CD4-positive, CD25-positive, alpha-beta regulatory T cell (primary cell): ENCODE measurements around the gene MADCAM1. TPM values are rescaled to one million over a fixed set of nuclear protein-coding genes. Genes with fewer than 3 reads are reported as not detected.
A peak's percentile ranks its signal among the peaks of the same experiment; 100 is the strongest.

ENCODE experiments used
- ATAC-seq, 2 donors: fragments of 150-1000 bp; cut with Tn5 transposase; one replicate each; pipeline ENCODE4 v1.10.0; 2021; ENCODE audit warnings: low read depth in 2 of 2, moderate number of reproducible peaks in 2 of 2, moderate library complexity in 1 of 2
- DNase-seq, 3 donors: peaks; one replicate each; pipeline versions ENCODE4 v3.0.0 to v3.0.0-alpha.2; 2012 to 2022; ENCODE audit warnings: mixed read lengths in 1 of 3
- H3K27ac ChIP-seq: one replicate; pipeline ENCODE4 v1.7.0; 2013; ENCODE audit warnings: mild to moderate bottlenecking, low read length; ENCODE audit not compliant: insufficient read depth, poor library complexity, severe bottlenecking
- H3K27me3 ChIP-seq: one replicate; pipeline ENCODE4 v1.7.0; 2013; ENCODE audit warnings: low read length; ENCODE audit not compliant: control insufficient read depth, insufficient read depth
- H3K36me3 ChIP-seq: one replicate; pipeline ENCODE4 v1.7.0; 2013; ENCODE audit warnings: mild to moderate bottlenecking, low read length, moderate library complexity; ENCODE audit not compliant: control insufficient read depth, insufficient read depth
- H3K4me1 ChIP-seq: 2 replicates; pipeline ENCODE4 v1.7.0; 2013; ENCODE audit warnings: mild to moderate bottlenecking, low read length; ENCODE audit not compliant: insufficient read depth, control insufficient read depth, poor library complexity, severe bottlenecking
- H3K4me3 ChIP-seq: one replicate; pipeline ENCODE4 v1.7.0; 2013; ENCODE audit warnings: low read depth, mild to moderate bottlenecking, low read length, moderate library complexity
- H3K9me3 ChIP-seq, 2 experiments: 1 replicate in 1 of 2; 2 replicates in 1 of 2; pipeline ENCODE4 v1.7.0; 2013; ENCODE audit warnings: low read length in 2 of 2, mild to moderate bottlenecking in 1 of 2, moderate library complexity in 1 of 2; ENCODE audit not compliant: control insufficient read depth in 2 of 2
- H3K27ac Mint-ChIP-seq, 3 donors: one replicate each; pipeline ENCODE4 v1.8.0; 2020 to 2022; ENCODE audit warnings: mild to moderate bottlenecking in 3 of 3, mixed read lengths in 3 of 3, moderate library complexity in 2 of 3
- H3K27me3 Mint-ChIP-seq: one replicate; pipeline ENCODE4 v1.8.0; 2022; ENCODE audit warnings: mild to moderate bottlenecking, mixed read lengths
- H3K36me3 Mint-ChIP-seq: one replicate; pipeline ENCODE4 v1.8.0; 2020; ENCODE audit warnings: mixed read lengths
- H3K4me1 Mint-ChIP-seq, 4 donors: one replicate each; pipeline ENCODE4 v1.8.0; 2020 to 2022; ENCODE audit warnings: mixed read lengths in 4 of 4, mild to moderate bottlenecking in 1 of 4
- H3K4me3 Mint-ChIP-seq, 4 donors: one replicate each; pipeline ENCODE4 v1.8.0; 2020 to 2022; ENCODE audit warnings: mild to moderate bottlenecking in 4 of 4, mixed read lengths in 4 of 4, moderate library complexity in 3 of 4
- H3K9me3 Mint-ChIP-seq, 7 donors: one replicate each; pipeline ENCODE4 v1.8.0; 2020 to 2022; ENCODE audit warnings: mixed read lengths in 7 of 7, mild to moderate bottlenecking in 3 of 7, moderate library complexity in 2 of 7
- polyA plus RNA-seq, 4 donors: library from polyadenylated mRNA; unstranded; fragments of 300-500 nt; fragmentation: Illumina TruSeq; gene quantifications; one replicate each; pipeline ENCODE4 v1.2.3, GENCODE V29; 2021
- total RNA-seq: library from RNA; stranded (reverse); gene quantifications from one replicate; pipeline ENCODE4 v1.2.3, GENCODE V29; 2022

The MADCAM1 gene
- total and polyA plus RNA-seq, 5 donors from 2014 or later, result 0.16 to 0.52 (median 0.32) TPM; not detected in 1

DNA sequence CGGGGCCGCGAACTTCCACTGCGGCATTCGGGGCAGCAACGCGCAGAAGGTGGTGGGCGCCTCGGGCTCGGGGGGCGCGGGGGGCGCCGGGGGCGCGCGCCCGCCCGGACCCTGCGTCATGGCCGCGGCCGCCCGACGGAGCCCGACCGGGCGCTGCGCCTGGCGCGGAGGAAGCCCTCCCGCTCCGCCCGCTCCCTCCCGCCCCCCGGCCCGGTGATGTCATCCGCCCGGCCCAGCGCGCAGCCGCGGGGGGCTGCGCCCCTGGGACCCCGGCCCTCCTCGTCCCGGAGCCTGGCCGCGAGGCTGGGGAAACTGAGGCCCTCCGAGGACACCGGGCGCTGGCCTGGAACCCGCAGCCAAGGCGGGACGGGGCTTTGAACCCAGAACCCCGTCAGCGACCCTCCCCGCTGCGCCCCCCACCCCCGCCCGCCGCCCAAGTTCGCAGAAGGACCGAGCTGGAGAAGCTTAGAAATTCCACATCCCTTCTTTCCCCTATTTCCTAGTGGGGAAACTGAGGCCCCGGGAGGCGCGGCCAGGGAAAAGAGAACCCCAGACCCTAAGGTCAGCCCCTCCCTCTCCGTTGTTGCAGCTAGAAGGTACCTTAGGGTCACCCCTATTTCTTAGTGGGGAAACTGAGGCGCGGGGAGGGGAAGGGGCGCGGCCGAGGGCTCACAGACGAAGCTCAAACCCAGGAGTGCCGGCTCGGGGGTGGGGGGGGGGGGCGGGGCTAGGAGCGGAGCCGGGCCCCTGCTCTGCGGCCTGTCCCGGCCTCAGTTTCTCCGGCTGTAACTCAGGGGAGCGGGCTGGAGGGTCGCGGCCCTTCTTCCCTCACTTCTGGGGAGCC is 35.2 kb upstream of the MADCAM1 start, which contains the start of gene SHC2:
Gene SHC2, minus strand, starts transcription at position 157 of the 844 bp plus-strand sequence. Its CDS starts 37 bp downstream, at position 120.
- peak within 1 kb of the TSS in 3 of 4 donors; percentile 61 to 79 (median 67) for H3K4me3 Mint-ChIP-seq
- peaks cover 0 to 16% (median 0%) of the 10 kb centered on the region in 4 donors for H3K4me1 Mint-ChIP-seq
- DNase-seq (no peak), ATAC-seq (no peak)
- peaks cover 6% of the 10 kb centered on the region for H3K27me3 ChIP-seq
- H3K4me3 ChIP-seq, result no peak within 1 kb of the TSS
- H3K27ac Mint-ChIP-seq, result peak within 1 kb of the TSS in 1 of 3 donors; percentile 74
- H3K9me3 ChIP-seq, result no peaks in the 10 kb centered on the region
- peaks cover 0 to 6% (median 0%) of the 10 kb centered on the region in 7 donors for H3K9me3 Mint-ChIP-seq
- no peaks in the 10 kb centered on the region for H3K36me3 ChIP-seq
- peaks cover 9% of the 10 kb centered on the region for H3K4me1 ChIP-seq
- no peaks in the 10 kb centered on the region for H3K36me3 Mint-ChIP-seq
- H3K27me3 Mint-ChIP-seq, result peaks cover 28% of the 10 kb centered on the region
- no peak within 1 kb of the TSS for H3K27ac ChIP-seq

DNA sequence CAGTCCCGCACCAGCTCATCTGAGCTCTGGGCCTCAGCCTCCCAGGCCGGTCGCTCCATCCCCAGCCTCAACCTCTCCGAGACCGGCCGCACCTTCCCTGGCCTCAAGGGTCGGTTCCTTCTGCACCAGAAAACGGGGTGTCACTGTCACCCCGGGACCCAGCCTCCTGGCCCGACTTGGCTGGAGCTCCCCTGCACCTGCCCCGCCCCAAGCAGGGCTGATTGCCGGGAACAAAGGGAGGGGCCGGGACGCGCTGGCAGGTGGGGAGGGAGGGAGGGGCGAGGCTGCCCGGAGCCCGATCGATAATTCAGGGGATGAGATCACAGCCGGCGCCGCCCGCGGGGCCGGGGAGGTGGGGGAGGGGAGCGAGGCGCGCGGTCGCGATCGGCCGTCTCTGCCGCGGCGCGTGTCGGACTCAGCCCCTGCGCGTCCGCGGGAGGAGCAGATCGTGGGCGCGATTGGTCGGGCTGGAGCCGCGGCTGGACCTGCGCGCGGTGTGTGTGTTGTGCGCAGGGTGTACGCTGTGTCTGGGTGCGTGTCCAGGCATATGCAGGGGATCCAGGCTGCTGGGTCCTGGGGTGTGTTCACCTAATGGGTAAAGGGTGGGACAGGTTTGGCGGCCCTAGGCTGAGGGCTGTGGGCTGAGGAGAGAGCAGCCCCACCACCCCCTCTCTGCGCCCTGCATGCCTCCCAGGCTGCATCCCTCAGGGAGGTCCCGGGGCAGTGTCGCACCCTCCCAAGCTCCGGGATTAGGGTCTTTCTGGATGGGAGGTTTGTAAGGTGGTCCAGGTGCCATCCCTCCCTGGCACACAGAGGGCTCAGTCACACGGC is 34.4 kb upstream of the MADCAM1 start:
- H3K4me3 ChIP-seq, result no peak overlapping the region
- Mint-ChIP-seq H3K27ac (no peak overlapping the region), H3K9me3 (peaks cover 0 to 6% (median 0%) of the 10 kb centered on the region in 7 donors), H3K4me3 (peak overlapping the region in 2 of 4 donors; percentile 44 to 46), H3K27me3 (peaks cover 24% of the 10 kb centered on the region), H3K36me3 (no peaks in the 10 kb centered on the region), H3K4me1 (peaks cover 0 to 13% (median 0%) of the 10 kb centered on the region in 4 donors)
- ATAC-seq, result no peak
- no peak overlapping the region for H3K27ac ChIP-seq
- no peaks in the 10 kb centered on the region for H3K9me3 ChIP-seq
- DNase-seq, result no peak
- no peaks in the 10 kb centered on the region for H3K36me3 ChIP-seq
- H3K4me1 ChIP-seq, result peaks cover 9% of the 10 kb centered on the region
- peaks cover 6% of the 10 kb centered on the region for H3K27me3 ChIP-seq

DNA sequence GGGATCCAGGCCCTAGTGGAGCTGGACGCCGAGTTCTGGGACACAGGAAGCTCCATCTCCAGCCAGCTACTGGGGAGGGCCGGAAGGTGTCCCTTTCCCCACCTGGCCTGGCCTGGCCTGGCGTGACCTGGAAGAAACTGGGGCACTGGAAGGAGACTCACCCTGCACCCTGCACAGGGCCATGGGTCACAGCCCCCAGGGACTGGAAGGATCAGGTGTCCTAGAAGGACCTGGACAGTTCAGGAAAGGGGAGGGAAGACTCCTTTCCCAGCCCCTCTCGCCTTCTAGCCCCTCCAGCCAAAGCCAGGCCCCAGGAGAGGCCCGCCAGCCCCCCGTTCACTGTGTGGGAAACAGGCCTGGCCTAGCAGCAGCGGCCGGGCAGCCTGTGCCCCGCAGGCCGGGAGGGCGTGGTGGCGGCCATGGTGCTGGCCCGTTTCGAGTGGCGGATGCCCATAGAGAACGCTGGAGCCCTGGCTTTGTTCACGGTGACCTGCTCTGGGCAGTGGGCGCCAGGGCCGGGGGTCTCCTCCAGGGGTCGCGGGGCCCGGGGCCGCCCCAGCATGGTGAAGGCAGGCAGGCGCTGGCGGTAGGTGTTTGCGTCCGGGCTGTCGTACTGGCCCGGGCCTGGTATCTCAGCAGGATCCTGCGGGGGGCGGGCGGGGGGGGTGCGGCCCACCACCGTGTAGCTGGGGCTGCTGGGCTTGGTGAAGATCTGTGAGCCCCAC is 32.6 kb upstream of the MADCAM1 start:
- H3K36me3 ChIP-seq, result no peaks in the 10 kb centered on the region
- H3K4me3 Mint-ChIP-seq, result no peak overlapping the region
- no peak overlapping the region for H3K27ac ChIP-seq
- ATAC-seq, result no peak
- H3K27ac Mint-ChIP-seq, result peak overlapping the region in 1 of 3 donors; percentile 80
- peaks cover 6% of the 10 kb centered on the region for H3K27me3 ChIP-seq
- no peaks in the 10 kb centered on the region for H3K36me3 Mint-ChIP-seq
- peaks cover 0 to 6% (median 0%) of the 10 kb centered on the region in 7 donors for H3K9me3 Mint-ChIP-seq
- H3K4me1 ChIP-seq, result peaks cover 9% of the 10 kb centered on the region
- H3K4me1 Mint-ChIP-seq, result peaks cover 0 to 13% (median 0%) of the 10 kb centered on the region in 4 donors
- H3K27me3 Mint-ChIP-seq, result peaks cover 18% of the 10 kb centered on the region
- no peak for DNase-seq
- H3K4me3 ChIP-seq, result no peak overlapping the region
- H3K9me3 ChIP-seq, result no peaks in the 10 kb centered on the region

DNA sequence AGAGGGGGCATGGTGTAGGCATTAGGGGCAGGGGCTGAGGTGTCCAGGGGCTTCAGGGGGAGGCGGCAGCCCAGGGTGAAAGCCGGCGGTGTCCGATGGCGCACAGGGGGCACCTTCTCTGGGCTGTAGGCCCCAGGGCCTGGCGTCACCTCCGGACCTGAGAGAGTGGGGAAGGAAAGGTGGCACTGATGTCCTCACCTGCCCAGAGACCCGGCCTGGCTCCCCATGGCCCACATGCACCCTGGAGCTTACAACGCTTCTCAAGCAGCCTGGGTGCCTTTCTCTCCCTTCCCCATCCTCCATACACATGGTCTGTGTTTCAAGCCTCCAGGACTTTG is 32.1 kb upstream of the MADCAM1 start:
- no peak overlapping the region for H3K27ac ChIP-seq
- H3K27me3 Mint-ChIP-seq, result peaks cover 18% of the 10 kb centered on the region
- H3K9me3 Mint-ChIP-seq, result peaks cover 0 to 6% (median 0%) of the 10 kb centered on the region in 7 donors
- DNase-seq, result no peak
- no peak overlapping the region for H3K4me3 Mint-ChIP-seq
- peak overlapping the region in 1 of 3 donors; percentile 80 for H3K27ac Mint-ChIP-seq
- H3K9me3 ChIP-seq, result no peaks in the 10 kb centered on the region
- H3K36me3 Mint-ChIP-seq, result no peaks in the 10 kb centered on the region
- H3K36me3 ChIP-seq, result no peaks in the 10 kb centered on the region
- H3K27me3 ChIP-seq, result peaks cover 6% of the 10 kb centered on the region
- peaks cover 0 to 13% (median 0%) of the 10 kb centered on the region in 4 donors for H3K4me1 Mint-ChIP-seq
- no peak overlapping the region for H3K4me3 ChIP-seq
- peaks cover 9% of the 10 kb centered on the region for H3K4me1 ChIP-seq
- no peak for ATAC-seq

DNA sequence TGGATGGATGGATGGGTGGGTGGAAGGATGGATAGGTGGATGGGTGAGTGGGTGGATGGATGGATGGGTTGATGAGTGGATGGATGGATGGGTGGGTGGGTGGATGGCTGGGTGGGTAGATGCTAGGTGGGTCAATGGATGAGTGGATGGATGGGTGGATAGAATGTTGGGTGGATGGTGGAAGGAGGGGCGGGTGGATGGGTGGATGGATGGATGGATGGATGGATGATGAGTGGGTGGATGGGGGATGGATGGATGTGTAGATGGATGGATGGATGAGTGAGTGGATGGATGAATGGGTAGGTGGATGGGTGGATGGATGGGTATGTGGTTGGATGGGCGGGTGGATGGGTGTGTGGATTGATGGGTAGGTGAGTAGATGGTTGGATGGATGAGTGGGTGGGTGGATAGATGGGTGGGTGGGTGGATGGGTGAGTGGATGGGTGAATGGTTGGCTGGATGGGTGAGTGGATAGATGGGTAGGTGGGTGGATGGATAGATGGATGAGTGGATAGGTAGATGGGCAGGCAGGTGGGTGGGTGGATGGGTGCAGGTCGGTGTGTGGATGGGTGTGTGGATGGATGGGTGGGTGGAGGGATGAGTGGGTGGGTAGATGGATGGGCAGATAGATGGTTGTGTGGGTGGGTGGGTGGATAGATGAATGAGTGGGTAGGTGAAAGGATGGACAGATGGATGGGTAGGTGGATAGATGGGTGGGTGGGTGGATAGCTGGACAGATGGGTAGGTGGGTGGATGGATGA is 31.1 kb upstream of the MADCAM1 start:
- Histone ChIP-seq H3K36me3 (no peaks in the 10 kb centered on the region), H3K9me3 (no peaks in the 10 kb centered on the region), H3K4me3 (no peak overlapping the region), H3K27ac (no peak overlapping the region), H3K4me1 (peaks cover 9% of the 10 kb centered on the region), H3K27me3 (peaks cover 3% of the 10 kb centered on the region)
- H3K27me3 Mint-ChIP-seq, result peaks cover 11% of the 10 kb centered on the region
- peaks cover 0 to 4% (median 0%) of the 10 kb centered on the region in 7 donors for H3K9me3 Mint-ChIP-seq
- no peaks in the 10 kb centered on the region for H3K36me3 Mint-ChIP-seq
- no peak overlapping the region for H3K27ac Mint-ChIP-seq
- ATAC-seq (no peak), DNase-seq (no peak)
- no peak overlapping the region for H3K4me3 Mint-ChIP-seq
- peaks cover 0 to 8% (median 0%) of the 10 kb centered on the region in 4 donors for H3K4me1 Mint-ChIP-seq

DNA sequence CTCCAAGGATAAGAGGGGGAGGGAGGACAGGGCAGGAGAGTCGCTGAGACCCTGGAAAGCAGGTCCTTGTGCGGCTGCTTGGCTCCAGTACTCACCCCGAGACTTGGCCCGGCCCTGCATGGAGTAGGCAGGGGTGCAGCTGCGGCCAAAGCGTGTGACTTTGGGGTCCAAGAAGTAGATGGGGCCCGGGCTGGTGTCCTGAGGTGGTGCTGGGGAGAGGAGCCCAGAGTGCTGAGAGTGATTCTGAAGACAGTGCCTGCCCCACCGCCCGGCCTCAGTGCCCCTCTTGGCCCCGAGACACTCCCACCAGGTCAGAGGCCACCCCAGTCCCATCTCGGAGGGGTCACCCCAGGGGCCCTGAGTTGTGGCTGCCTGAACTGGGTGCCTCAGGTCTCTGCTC is 28.7 kb upstream of the MADCAM1 start:
- no peak overlapping the region for H3K4me3 ChIP-seq
- H3K27ac Mint-ChIP-seq, result no peak overlapping the region
- no peak overlapping the region for H3K27ac ChIP-seq
- peaks cover 4% of the 10 kb centered on the region for H3K27me3 Mint-ChIP-seq
- H3K4me1 Mint-ChIP-seq, result no peaks in the 10 kb centered on the region
- no peaks in the 10 kb centered on the region for H3K9me3 ChIP-seq
- no peaks in the 10 kb centered on the region for H3K36me3 ChIP-seq
- H3K4me3 Mint-ChIP-seq, result no peak overlapping the region
- no peaks in the 10 kb centered on the region for H3K36me3 Mint-ChIP-seq
- no peaks in the 10 kb centered on the region for H3K4me1 ChIP-seq
- DNase-seq (no peak), ATAC-seq (no peak)
- H3K9me3 Mint-ChIP-seq, result peaks cover 0 to 4% (median 0%) of the 10 kb centered on the region in 7 donors
- H3K27me3 ChIP-seq, result peaks cover under 1% of the 10 kb centered on the region
